SK-N-SH (cell line): Measurements from ENCODE around the gene SLC8A1. TPM values are rescaled to one million over a fixed set of nuclear protein-coding genes. Genes with fewer than 3 reads are reported as not detected.
A peak's percentile ranks its signal among the peaks of the same experiment; 100 is the strongest.

Experiments
- CTCF ChIA-PET: fragments of 300-600, 350-600 bp; formaldehyde crosslinking; extraction: SDS; loops from one replicate; lab custom pipeline; 2021; lab: Yijun Ruan, JAX
- POLR2A ChIA-PET: fragments of 350-600 bp; sonication (Branson Sonifier 250); formaldehyde crosslinking; extraction: SDS; loops from one replicate; lab custom pipeline; 2020; ENCODE audit warnings: antibody characterized with exemption, inconsistent platforms; lab: Yijun Ruan, JAX
- DNase-seq: peaks from one replicate; pipeline ENCODE4 v3.0.0; 2012
- H2AFZ ChIP-seq: fragments of 200-600 bp; sonication (generic); 2 replicates; pipeline ENCODE4 v1.8.1; 2016; ENCODE audit warnings: antibody characterized with exemption, mild to moderate bottlenecking, low read depth
- H3F3A ChIP-seq: fragments of 200-600 bp; sonication (generic); replicated peaks from 2 replicates; pipeline ENCODE3; 2016; ENCODE audit warnings: antibody characterized with exemption, mild to moderate bottlenecking; ENCODE audit not compliant: insufficient read depth
- H3K27ac ChIP-seq, 2 experiments: fragments of 200-500 bp in 1 of 2; fragments of 200-600 bp in 1 of 2; sonication (Bioruptor generic) in 1 of 2; sonication (generic), shearing (Covaris generic) in 1 of 2; 2 replicates each; pipeline versions ENCODE4 v1.5.1 to v1.6.1; 2014 to 2016; ENCODE audit warnings: low read depth in 2 of 2, inconsistent platforms in 1 of 2, low read length in 1 of 2, mild to moderate bottlenecking in 1 of 2, mixed read lengths in 1 of 2
- H3K27me3 ChIP-seq: fragments of 200-600 bp; sonication (generic), shearing (Covaris generic); 2 replicates; pipeline ENCODE4 v1.6.1; 2016; ENCODE audit warnings: mixed run types; ENCODE audit not compliant: insufficient read depth
- H3K36me3 ChIP-seq, 2 experiments: fragments of 200-500 bp in 1 of 2; fragments of 200-600 bp in 1 of 2; sonication (Bioruptor generic) in 1 of 2; sonication (generic) in 1 of 2; replicated peaks in 1 of 2; 2 replicates each; pipeline versions ENCODE3 to v1.5.1; 2014 to 2016; ENCODE audit warnings: low read length in 1 of 2, mild to moderate bottlenecking in 1 of 2; ENCODE audit not compliant: insufficient read depth in 2 of 2, control insufficient read depth in 1 of 2
- H3K4me1 ChIP-seq, 2 experiments: fragments of 200-500 bp in 1 of 2; fragments of 200-600 bp in 1 of 2; sonication (Bioruptor generic) in 1 of 2; sonication (generic), shearing (Covaris generic) in 1 of 2; 2 replicates each; pipeline versions ENCODE4 v1.5.1 to v1.6.1; 2014 to 2016; ENCODE audit warnings: low read depth in 1 of 2, low read length in 1 of 2, mixed run types in 1 of 2; ENCODE audit not compliant: insufficient read depth in 2 of 2, control insufficient read depth in 1 of 2
- H3K4me2 ChIP-seq: fragments of 200-600 bp; sonication (generic), shearing (Covaris generic); 2 replicates; pipeline ENCODE4 v1.6.1; 2017; ENCODE audit warnings: mixed run types
- H3K4me3 ChIP-seq, 2 experiments: fragments of 200-500 bp in 1 of 2; fragments of 200-600 bp in 1 of 2; sonication (Bioruptor generic) in 1 of 2; sonication (generic), shearing (Covaris generic) in 1 of 2; 2 replicates each; pipeline versions ENCODE4 v1.5.1 to v1.8.1; 2014 to 2016; ENCODE audit warnings: low read depth in 2 of 2, inconsistent platforms in 1 of 2, low read length in 1 of 2, mild to moderate bottlenecking in 1 of 2, mixed read lengths in 1 of 2, moderate library complexity in 1 of 2
- H3K79me2 ChIP-seq: fragments of 200-600 bp; sonication (generic); 2 replicates; pipeline ENCODE4 v1.8.1; 2017; ENCODE audit warnings: mild to moderate bottlenecking; ENCODE audit not compliant: insufficient read depth
- H3K9ac ChIP-seq: fragments of 200-600 bp; sonication (generic); 2 replicates; pipeline ENCODE4 v1.6.1; 2017; ENCODE audit warnings: mixed run types
- H3K9me2 ChIP-seq: fragments of 200-600 bp; sonication (generic); 2 replicates; pipeline ENCODE4 v1.6.1; 2017; ENCODE audit warnings: mixed run types
- H3K9me3 ChIP-seq: fragments of 200-600 bp; sonication (generic); 2 replicates; pipeline ENCODE4 v1.6.1; 2017; ENCODE audit warnings: mixed run types, mild to moderate bottlenecking, moderate library complexity
- H4K20me1 ChIP-seq: fragments of 200-600 bp; sonication (generic); 2 replicates; pipeline ENCODE4 v1.6.1; 2017; ENCODE audit warnings: mild to moderate bottlenecking, mixed run types; ENCODE audit not compliant: insufficient read depth
- EP300 ChIP-seq, 2 experiments: IDR thresholded peaks; 2 replicates each; pipeline versions ENCODE4 v1.4.0 to v1.6.1; 2012; ENCODE audit warnings: borderline replicate concordance in 1 of 2, low read depth in 1 of 2, low read length in 1 of 2
- EZH2phosphoT487 ChIP-seq: fragments of 200-600 bp; sonication (generic); IDR thresholded peaks from 2 replicates; pipeline ENCODE4 v1.6.1; 2017; ENCODE audit warnings: low read depth, mixed run types, mild to moderate bottlenecking, antibody characterized with exemption, moderate library complexity, borderline replicate concordance
- JUND ChIP-seq: IDR thresholded peaks from 2 replicates; pipeline ENCODE4 v1.4.0; 2012
- NFIC ChIP-seq: IDR thresholded peaks from 2 replicates; pipeline ENCODE4 v1.4.0; 2012; ENCODE audit warnings: borderline replicate concordance
- NRF1 ChIP-seq: IDR thresholded peaks from 2 replicates; pipeline ENCODE4 v1.6.1; 2012; ENCODE audit warnings: low read depth, mild to moderate bottlenecking, low read length
- POLR2AphosphoS5 ChIP-seq: IDR thresholded peaks from 2 replicates; pipeline ENCODE4 v1.6.1; 2012; ENCODE audit warnings: low read depth, low read length
- RAD21 ChIP-seq: IDR thresholded peaks from 2 replicates; pipeline ENCODE4 v1.6.1; 2012; ENCODE audit warnings: mild to moderate bottlenecking, low read length
- RXRA ChIP-seq: IDR thresholded peaks from 2 replicates; pipeline ENCODE4 v1.4.0; 2012; ENCODE audit warnings: low read depth, mild to moderate bottlenecking, borderline replicate concordance
- SIN3A ChIP-seq: IDR thresholded peaks from 2 replicates; pipeline ENCODE4 v1.6.1; 2012; ENCODE audit warnings: low read depth, mild to moderate bottlenecking, low read length, moderate library complexity, borderline replicate concordance
- SMC3 ChIP-seq: IDR thresholded peaks from 2 replicates; pipeline ENCODE4 v1.6.1; 2012; ENCODE audit warnings: low read depth, low read length, improper control_type of control experiment
- TCF12 ChIP-seq: IDR thresholded peaks from 2 replicates; pipeline ENCODE4 v1.4.0; 2012
- TEAD4 ChIP-seq: IDR thresholded peaks from 2 replicates; pipeline ENCODE4 v1.4.0; 2012; ENCODE audit warnings: mild to moderate bottlenecking, borderline replicate concordance; ENCODE audit not compliant: insufficient read depth
- USF1 ChIP-seq: IDR thresholded peaks from 2 replicates; pipeline ENCODE4 v1.4.0; 2012; ENCODE audit warnings: low read depth, borderline replicate concordance
- YY1 ChIP-seq: IDR thresholded peaks from 2 replicates; pipeline ENCODE4 v1.4.0; 2012; ENCODE audit warnings: low read depth, mild to moderate bottlenecking
- ZBTB33 ChIP-seq: IDR thresholded peaks from 2 replicates; pipeline ENCODE4 v1.4.0; 2012; ENCODE audit warnings: low read depth, borderline replicate concordance
- WGBS: methylation state at CpG from one replicate; pipeline ENCODE4 v1.1.6; 2017; ENCODE audit warnings: low lambda C conversion rate; 5-methylcytosine and 5-hydroxymethylcytosine counted together
- polyA plus RNA-seq, 3 experiments: library from polyadenylated mRNA; depleted of rRNA; stranded (reverse); fragments of >200 nt; gene quantifications; 2 replicates each; pipeline ENCODE4 v1.2.3, GENCODE V29; 2012
- TF ChIP-seq, protein P1 (sequence below): fragments of 200-600 bp; sonication (generic); IDR thresholded peaks from 2 replicates; pipeline ENCODE4 v1.6.1; 2017; ENCODE audit warnings: antibody characterized with exemption, mild to moderate bottlenecking, moderate library complexity
- TF ChIP-seq, protein P2 (sequence below): IDR thresholded peaks from 2 replicates; pipeline ENCODE4 v1.6.1; 2012; ENCODE audit warnings: mild to moderate bottlenecking, low read depth, low read length, moderate library complexity

The SLC8A1 gene
- polyA plus RNA-seq, 1 of the 3 experiments (the other 2 are of a cell fraction): 3.2 TPM

- Histone ChIP-seq H4K20me1 (no peaks in the 10 kb centered on the region), H3K4me1 (peaks cover 0 to 8% of the 10 kb centered on the region in 2 experiments; a peak in 2 of 4 replicates), H3K27ac (no peak overlapping the region), H3F3A (peaks cover 6% of the 10 kb centered on the region), H2AFZ (no peak overlapping the region), H3K36me3 (no peaks in the 10 kb centered on the region), H3K4me3 (no peak overlapping the region), H3K9me2 (no peaks in the 10 kb centered on the region), H3K4me2 (no peak overlapping the region), H3K9ac (no peak overlapping the region), H3K27me3 (no peaks in the 10 kb centered on the region), H3K79me2 (no peaks in the 10 kb centered on the region), H3K9me3 (no peaks in the 10 kb centered on the region)
- TF ChIP-seq POLR2AphosphoS5 (no peak), NFIC (no peak), RAD21 (peak; percentile 74), TCF12 (no peak), SMC3 (peak; percentile 77), YY1 (no peak), TEAD4 (no peak), RXRA (no peak)
- TF ChIP-seq, protein P1, sequence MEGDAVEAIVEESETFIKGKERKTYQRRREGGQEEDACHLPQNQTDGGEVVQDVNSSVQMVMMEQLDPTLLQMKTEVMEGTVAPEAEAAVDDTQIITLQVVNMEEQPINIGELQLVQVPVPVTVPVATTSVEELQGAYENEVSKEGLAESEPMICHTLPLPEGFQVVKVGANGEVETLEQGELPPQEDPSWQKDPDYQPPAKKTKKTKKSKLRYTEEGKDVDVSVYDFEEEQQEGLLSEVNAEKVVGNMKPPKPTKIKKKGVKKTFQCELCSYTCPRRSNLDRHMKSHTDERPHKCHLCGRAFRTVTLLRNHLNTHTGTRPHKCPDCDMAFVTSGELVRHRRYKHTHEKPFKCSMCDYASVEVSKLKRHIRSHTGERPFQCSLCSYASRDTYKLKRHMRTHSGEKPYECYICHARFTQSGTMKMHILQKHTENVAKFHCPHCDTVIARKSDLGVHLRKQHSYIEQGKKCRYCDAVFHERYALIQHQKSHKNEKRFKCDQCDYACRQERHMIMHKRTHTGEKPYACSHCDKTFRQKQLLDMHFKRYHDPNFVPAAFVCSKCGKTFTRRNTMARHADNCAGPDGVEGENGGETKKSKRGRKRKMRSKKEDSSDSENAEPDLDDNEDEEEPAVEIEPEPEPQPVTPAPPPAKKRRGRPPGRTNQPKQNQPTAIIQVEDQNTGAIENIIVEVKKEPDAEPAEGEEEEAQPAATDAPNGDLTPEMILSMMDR: peak; percentile 65
- CTCF ChIA-PET: interaction anchor here (0.6 to 3.3 kb wide), 18 partner anchors 12 to 1454 kb away, joined by 3 to 13 read pairs (median 3); no protein-coding TSS in a partner anchor
- 13% methylated on average over 1 of the region's 1 CpG for WGBS
- peak; percentile 42 for DNase-seq
- POLR2A ChIA-PET: no interaction called here
These were observed 207.2 kb downstream of the SLC8A1 start for GRCh38 chr2:40244675-40245074.

- ChIA-PET CTCF (interaction anchor here (0.6 to 3.3 kb wide), 19 partner anchors 13 to 1454 kb away, joined by 3 to 13 read pairs (median 3); no protein-coding TSS in a partner anchor), POLR2A (no interaction called here)
- peaks cover 0 to 8% of the 10 kb centered on the region in 2 experiments; a peak in 2 of 4 replicates for H3K4me1 ChIP-seq
- H3K27ac ChIP-seq: peak overlapping the region in 1 of 2 experiments; percentile 39; a peak in 1 of 4 replicates
- H3K4me2 ChIP-seq: no peak overlapping the region
- WGBS: 68% methylated on average over 6 of the region's 6 CpGs
- H3F3A ChIP-seq: peaks cover 6% of the 10 kb centered on the region
- no peak overlapping the region for H2AFZ ChIP-seq
- H3K9ac ChIP-seq: no peak overlapping the region
- no peak for DNase-seq
- H3K36me3 ChIP-seq: no peaks in the 10 kb centered on the region
- no peak overlapping the region for H3K4me3 ChIP-seq
- H3K27me3 ChIP-seq: no peaks in the 10 kb centered on the region
- no peaks in the 10 kb centered on the region for H3K79me2 ChIP-seq
- H3K9me2 ChIP-seq: no peaks in the 10 kb centered on the region
- no peaks in the 10 kb centered on the region for H4K20me1 ChIP-seq
- H3K9me3 ChIP-seq: no peaks in the 10 kb centered on the region
- no peak for TF ChIP-seq NFIC
- TF ChIP-seq SIN3A: no peak
- TF ChIP-seq RXRA: no peak
- TF ChIP-seq ZBTB33: no peak
- TF ChIP-seq USF1: no peak
- no peak for TF ChIP-seq YY1
- no peak for TF ChIP-seq POLR2AphosphoS5
- TF ChIP-seq, protein P2, sequence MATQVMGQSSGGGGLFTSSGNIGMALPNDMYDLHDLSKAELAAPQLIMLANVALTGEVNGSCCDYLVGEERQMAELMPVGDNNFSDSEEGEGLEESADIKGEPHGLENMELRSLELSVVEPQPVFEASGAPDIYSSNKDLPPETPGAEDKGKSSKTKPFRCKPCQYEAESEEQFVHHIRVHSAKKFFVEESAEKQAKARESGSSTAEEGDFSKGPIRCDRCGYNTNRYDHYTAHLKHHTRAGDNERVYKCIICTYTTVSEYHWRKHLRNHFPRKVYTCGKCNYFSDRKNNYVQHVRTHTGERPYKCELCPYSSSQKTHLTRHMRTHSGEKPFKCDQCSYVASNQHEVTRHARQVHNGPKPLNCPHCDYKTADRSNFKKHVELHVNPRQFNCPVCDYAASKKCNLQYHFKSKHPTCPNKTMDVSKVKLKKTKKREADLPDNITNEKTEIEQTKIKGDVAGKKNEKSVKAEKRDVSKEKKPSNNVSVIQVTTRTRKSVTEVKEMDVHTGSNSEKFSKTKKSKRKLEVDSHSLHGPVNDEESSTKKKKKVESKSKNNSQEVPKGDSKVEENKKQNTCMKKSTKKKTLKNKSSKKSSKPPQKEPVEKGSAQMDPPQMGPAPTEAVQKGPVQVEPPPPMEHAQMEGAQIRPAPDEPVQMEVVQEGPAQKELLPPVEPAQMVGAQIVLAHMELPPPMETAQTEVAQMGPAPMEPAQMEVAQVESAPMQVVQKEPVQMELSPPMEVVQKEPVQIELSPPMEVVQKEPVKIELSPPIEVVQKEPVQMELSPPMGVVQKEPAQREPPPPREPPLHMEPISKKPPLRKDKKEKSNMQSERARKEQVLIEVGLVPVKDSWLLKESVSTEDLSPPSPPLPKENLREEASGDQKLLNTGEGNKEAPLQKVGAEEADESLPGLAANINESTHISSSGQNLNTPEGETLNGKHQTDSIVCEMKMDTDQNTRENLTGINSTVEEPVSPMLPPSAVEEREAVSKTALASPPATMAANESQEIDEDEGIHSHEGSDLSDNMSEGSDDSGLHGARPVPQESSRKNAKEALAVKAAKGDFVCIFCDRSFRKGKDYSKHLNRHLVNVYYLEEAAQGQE: no peak
- TF ChIP-seq EP300 (IDR thresholded peaks at IDR 0.05; ENCODE audit: borderline replicate concordance in 1 of 2, low read depth in 1 of 2, low read length in 1 of 2): no peak
- TF ChIP-seq NRF1: no peak
- no peak for TF ChIP-seq EZH2phosphoT487
- no peak for TF ChIP-seq JUND
These were observed 207.6 kb downstream of the SLC8A1 start for GRCh38 chr2:40244251-40244650.
